Epithelial cell of alveolus of lung (primary cell): Measurements from ENCODE around the gene ETFB. TPM values are rescaled to one million over a fixed set of nuclear protein-coding genes. Genes with fewer than 3 reads are reported as not detected.

ENCODE experiments used
- total RNA-seq: library from RNA; depleted of rRNA; stranded (reverse); fragments of >200 nt; gene quantifications from 2 replicates; pipeline ENCODE4 v1.2.1, GENCODE V29; 2015

ETFB gene
- 103 and 128 TPM in 2 replicates for total RNA-seq

DNA sequence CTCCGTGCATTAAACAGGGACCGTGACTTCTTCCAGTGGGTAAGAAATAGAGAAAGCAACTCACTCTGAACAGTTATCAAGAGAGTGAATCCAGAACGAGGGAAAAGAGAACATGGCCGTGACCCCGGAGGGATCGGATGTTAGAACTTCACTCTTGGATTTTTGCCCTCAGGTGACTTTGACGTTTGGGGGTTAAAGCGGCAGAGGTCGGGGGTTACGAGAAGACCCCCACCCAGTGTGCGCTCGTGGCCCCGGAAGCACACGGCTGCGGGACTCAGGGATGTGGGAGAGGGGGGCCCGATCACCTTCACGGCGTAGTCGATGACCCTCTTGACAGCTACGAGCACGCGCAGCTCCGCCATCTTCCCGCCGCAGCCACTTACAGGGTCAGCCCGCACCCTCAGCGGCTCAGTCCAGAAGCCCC is at the start of gene ETFB:
Gene ETFB, minus strand, starts transcription at position 424 of the 424 bp plus-strand sequence. Its CDS starts 62 bp downstream, at position 362.

DNA sequence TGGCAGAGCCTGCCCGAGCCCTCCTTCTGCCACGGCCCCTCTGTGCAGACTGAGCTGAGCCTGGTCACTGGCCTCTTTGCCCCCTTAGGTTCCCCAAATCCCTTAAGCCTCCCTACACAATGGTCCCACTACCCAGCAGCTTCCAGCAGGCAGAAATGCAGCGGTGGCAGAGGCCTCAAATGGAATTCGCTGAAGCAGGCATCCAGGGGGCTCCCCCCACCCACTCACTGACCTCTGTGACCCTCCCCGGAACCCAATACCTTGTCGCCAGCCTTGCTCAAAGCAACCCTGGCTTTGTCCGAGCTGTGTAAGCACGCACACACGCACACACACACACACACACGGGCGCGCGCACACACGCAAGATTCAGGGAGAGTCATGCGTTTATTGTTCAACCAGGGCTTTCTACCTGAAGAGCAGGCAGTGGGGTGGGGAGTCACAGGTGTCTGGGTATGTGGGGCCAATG is 21.8 kb upstream of the ETFB start, which contains the start of gene LIM2:
Gene LIM2, minus strand, starts transcription at position 51 of the 466 bp plus-strand sequence. CDS start 531 bp downstream, outside the sequence.

DNA sequence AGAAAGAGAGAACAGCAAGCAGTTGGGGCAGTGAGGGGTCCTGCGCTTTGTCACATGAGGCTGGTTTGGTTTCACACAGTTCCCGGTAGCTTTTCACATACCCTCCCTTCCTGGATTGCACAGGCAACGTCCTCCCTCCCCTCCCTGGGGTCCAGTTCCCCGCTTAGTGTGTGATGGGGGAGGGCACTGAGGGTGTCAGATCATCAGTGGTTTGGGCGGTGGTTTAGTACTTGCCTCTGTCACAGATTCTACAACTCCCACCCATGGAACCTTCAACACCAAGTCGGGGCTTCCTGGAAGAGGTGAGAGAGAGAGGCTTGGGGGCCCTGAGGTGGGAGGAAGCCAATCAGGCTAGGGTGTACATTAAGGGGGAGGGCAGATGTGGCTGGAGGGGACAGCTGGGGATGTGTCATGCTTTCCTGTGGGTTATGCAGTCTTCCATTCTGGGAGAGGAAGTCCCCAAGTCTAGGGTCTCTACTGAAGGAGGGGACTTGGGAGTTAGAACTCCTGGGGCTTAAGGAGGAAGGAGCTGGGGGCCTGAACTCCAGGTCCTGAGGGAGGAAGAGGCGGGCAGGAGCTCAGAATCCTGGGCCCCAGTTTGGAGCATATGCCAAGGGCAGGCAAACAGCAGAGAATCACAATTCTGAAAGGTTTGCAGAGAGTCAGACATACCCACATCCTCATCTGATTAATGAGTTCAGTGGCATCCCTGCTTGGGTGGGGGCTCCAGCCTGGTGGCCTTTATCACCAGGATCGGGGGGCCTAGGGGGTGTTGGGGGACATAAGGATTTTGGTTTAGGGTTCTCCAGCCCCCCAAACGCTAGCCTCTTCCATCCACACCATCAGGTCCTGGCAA is 6.7 kb upstream of the ETFB start, which contains the start of gene NKG7:
Gene NKG7, minus strand, starts transcription at position 6 of the 856 bp plus-strand sequence. CDS start 119 bp downstream, outside the sequence.

DNA sequence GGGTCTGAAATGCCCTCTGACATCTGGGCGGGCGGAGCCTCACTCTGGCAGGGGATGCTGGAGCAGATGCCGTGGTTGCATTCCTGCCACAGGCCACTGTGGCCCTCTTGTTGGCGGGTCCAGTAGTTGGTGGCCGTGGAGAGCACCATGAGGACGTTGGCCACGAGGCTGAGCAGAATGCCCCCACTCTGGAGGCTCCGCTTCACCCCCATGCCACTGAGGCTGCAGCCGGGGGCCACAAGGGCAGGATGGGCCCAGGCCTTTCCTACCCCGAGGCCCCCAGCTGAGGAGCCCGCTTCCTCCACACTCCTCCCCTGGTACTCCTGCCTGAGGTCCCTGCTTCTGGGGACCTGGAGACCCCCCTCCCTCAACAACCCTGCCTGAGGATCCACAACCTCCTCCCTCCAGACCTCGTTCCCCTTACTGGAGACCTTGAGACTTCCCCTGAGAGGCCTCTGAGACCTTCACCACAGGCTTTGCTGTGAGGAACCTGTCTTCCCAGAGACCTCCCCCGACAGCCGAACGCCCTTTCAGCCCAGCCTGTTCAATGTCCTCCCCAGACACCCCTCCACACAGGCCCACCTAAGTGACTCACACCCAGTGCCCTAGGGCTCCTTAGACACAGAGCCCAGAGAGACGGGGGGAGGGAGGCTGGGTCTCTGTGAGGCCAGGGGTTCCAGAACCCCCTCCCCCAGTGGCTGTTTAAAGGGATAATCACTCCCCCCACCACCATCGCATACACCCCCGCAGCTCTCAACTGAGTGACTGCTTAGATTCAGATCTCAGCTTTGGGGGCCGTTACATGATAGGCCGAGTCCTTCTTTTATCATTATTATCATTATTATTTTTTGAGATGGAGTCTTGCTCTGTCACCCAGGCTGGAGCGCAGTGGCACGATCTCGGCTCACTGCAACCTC is 2.4 kb upstream of the ETFB start, which contains the start of gene CLDND2:
Gene CLDND2, minus strand, starts transcription at position 638 of the 917 bp plus-strand sequence. Its CDS starts 426 bp downstream, at position 212.

DNA sequence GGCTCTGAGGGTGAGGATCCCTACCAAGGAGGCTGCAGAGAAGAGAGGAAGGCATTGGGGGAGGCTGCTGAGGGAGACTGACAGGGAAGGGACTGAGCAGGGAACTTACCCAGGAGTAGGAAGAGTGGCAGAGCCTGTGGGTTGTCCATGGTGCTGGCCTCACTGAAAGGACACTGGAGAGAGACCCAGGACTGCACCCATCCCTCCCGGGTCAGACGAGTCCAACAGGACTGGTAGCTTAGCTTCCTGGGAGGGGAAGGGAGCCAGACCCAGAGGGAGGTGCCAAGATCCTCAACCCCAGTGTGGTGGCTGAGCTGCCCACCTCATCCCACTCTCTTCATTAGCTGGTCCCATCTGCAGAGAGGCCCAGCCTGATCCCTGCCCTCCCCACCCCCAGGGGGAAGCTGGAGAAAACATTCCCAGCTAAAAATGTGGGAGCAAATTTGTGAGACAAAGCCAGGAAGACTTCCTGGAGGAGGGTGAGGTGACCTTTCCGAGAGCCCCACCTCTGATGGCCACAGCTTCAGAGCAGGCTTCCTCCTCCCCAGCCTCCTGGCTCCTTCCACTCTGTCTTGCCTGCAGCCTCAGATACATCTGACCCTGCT is 24.1 kb downstream of the ETFB start, which contains the start of gene VSIG10L:
Gene VSIG10L, minus strand, starts transcription at position 164 of the 605 bp plus-strand sequence. Its CDS starts 15 bp downstream, at position 149.

DNA sequence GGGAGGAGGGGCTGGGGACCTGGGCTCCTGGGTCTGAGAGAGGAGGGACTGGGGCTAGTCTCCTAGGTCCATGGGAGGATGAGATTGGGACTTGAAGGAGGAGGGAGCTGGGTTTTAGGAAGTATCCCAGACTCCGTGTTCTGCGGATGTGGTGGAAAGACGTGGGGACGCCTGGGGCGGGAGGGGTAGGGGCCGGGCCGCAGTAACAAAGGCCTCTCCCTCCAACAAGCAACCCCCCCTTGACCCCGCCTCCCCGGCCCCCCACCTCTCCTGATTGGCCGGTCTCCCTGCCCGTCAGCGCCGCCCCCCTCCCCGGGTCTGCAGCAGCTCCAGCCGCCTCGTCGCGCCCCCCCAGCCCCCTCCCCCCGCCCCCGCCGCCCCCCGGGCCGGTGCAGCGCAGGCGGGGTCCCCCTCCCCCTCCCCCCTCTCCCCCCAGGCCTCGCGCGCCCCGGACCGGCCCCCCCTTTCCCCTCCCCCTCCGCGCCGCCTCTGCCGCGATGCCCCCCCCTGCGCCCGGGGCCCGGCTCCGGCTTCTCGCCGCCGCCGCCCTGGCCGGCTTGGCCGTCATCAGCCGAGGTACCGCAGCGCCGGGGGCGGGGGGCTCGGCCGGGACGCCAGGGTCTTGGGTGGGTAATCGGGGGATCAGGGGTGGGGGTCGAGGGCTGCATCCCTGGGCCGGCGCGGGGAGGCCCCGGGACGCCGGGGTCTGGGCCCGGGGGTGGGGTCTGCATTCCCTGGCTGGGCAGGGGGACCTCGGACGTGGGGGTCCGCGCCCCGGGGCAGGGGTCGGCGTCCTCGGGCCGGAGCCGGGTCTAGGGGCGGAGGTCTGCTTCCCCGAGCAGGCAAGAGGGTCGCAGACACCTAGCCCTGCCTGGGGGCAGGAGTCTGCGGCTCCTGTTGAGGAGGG is 54.6 kb downstream of the ETFB start, which contains the start of gene IGLON5:
Gene IGLON5, plus strand, starts transcription at position 294 of the 907 bp plus-strand sequence. Its CDS starts 204 bp downstream, at position 498.

Other genes starting within 250 kb of the ETFB start
- gene SIGLEC9, start 241.5 kb downstream of the ETFB start, total RNA-seq: not detected in 2 replicates
- gene SIGLEC7, start 224.1 kb downstream of the ETFB start, total RNA-seq: not detected in 2 replicates
- not detected in 2 replicates for gene CD33, start 141.3 kb downstream of the ETFB start, total RNA-seq
- not detected in 2 replicates for gene SIGLECL1, start 115.3 kb downstream of the ETFB start, total RNA-seq
- under 0.01 and 1.8 TPM in 2 replicates for gene IGLON5, start 54.7 kb downstream of the ETFB start, total RNA-seq
- 0.91 and 1.8 TPM in 2 replicates for gene VSIG10L, start 24.2 kb downstream of the ETFB start, total RNA-seq
- not detected in 2 replicates for gene CLDND2, start 2.6 kb upstream of the ETFB start, total RNA-seq
- not detected in 2 replicates for gene NKG7, start 6.3 kb upstream of the ETFB start, total RNA-seq
- not detected in 2 replicates for gene LIM2, start 21.6 kb upstream of the ETFB start, total RNA-seq
- gene C19orf84, start 24.2 kb upstream of the ETFB start, total RNA-seq: not detected in 2 replicates
- not detected in 2 replicates for gene SIGLEC10, start 51.3 kb upstream of the ETFB start, total RNA-seq
- gene SIGLEC8, start 92.1 kb upstream of the ETFB start, total RNA-seq: not detected in 2 replicates
- gene CEACAM18, start 112.2 kb upstream of the ETFB start, total RNA-seq: not detected in 2 replicates
- gene SIGLEC12, start 135.4 kb upstream of the ETFB start, total RNA-seq: not detected in 2 replicates
- gene SIGLEC6, start 165.3 kb upstream of the ETFB start, total RNA-seq: not detected in 2 replicates
- 2.8 and 4.6 TPM in 2 replicates for gene ZNF175, start 204.9 kb upstream of the ETFB start, total RNA-seq